A549 (cell line): ENCODE data around the gene CRADD. TPM values are rescaled to one million over a fixed set of nuclear protein-coding genes. Genes with fewer than 3 reads are reported as not detected.

Experiments
- ATAC-seq, 2 experiments: fragments of 200-7000 bp in 1 of 2; fragments of >200 bp in 1 of 2; cut with Nextera tagmentation in 1 of 2; cut with Tn5 transposase in 1 of 2; 3 replicates each; pipeline versions ENCODE4 v1.8.0 to v1.9.1; 2018 to 2020; ENCODE audit warnings: mild to moderate bottlenecking in 1 of 2, moderate library complexity in 1 of 2
- CTCF ChIA-PET: fragments of 300-600 bp; sonication (Branson Sonifier 250); formaldehyde crosslinking; extraction: SDS; loops from one replicate; lab custom pipeline; 2021; ENCODE audit warnings: antibody characterized with exemption, inconsistent platforms; lab: Yijun Ruan, JAX
- POLR2A ChIA-PET: fragments of 350-600 bp; formaldehyde crosslinking; extraction: SDS; loops from one replicate; lab custom pipeline; 2021; ENCODE audit warnings: antibody characterized with exemption, inconsistent platforms; lab: Yijun Ruan, JAX
- DNase-seq, 2 experiments: peaks; one replicate each; pipeline versions ENCODE4 v3.0.0 to v3.0.0-alpha.2; 2011 to 2016; ENCODE audit warnings: low read depth in 1 of 2, low spot score in 1 of 2
- FAIRE-seq: peaks from 2 replicates; lab custom pipeline; 2011; peaks lifted over from hg19 to GRCh38; lab: Jason Lieb, UNC
- H3K27ac ChIP-seq, 2 experiments: fragments of >200 bp; sonication (Bioruptor Twin); formaldehyde crosslinking; 3 replicates each; pipeline ENCODE4 v1.5.1; 2016 to 2017
- H3K4me1 ChIP-seq: fragments of >200 bp; sonication (Bioruptor Twin); formaldehyde crosslinking; 3 replicates; pipeline ENCODE4 v1.6.1; 2016
- H3K4me2 ChIP-seq: fragments of >200 bp; sonication (Bioruptor Twin); formaldehyde crosslinking; 3 replicates; pipeline ENCODE4 v1.6.1; 2016
- H3K4me3 ChIP-seq: fragments of >200 bp; sonication (Bioruptor Twin); formaldehyde crosslinking; 3 replicates; pipeline ENCODE4 v1.5.1; 2016
- H3K9me3 ChIP-seq: fragments of >200 bp; sonication (Bioruptor Twin); formaldehyde crosslinking; 3 replicates; pipeline ENCODE4 v1.6.1; 2016
- BHLHE40 ChIP-seq: IDR thresholded peaks from 2 replicates; pipeline ENCODE4 v1.6.1; 2012; ENCODE audit warnings: low read depth, low read length, inconsistent platforms
- CBX8 ChIP-seq: fragments of 200-600 bp; sonication (generic); IDR thresholded peaks from 2 replicates; pipeline ENCODE4 v1.6.1; 2016
- CHD4 ChIP-seq: fragments of 200-600 bp; sonication (generic); IDR thresholded peaks from 2 replicates; pipeline ENCODE4 v1.6.1; 2016; ENCODE audit warnings: antibody characterized with exemption, mild to moderate bottlenecking, borderline replicate concordance
- CTCF ChIP-seq: fragments of >200 bp; sonication (Bioruptor Twin); formaldehyde crosslinking; IDR thresholded peaks from 3 replicates; pipeline ENCODE4 v1.5.1; 2016
- E2F6 ChIP-seq: IDR thresholded peaks from 2 replicates; pipeline ENCODE4 v1.6.1; 2012; ENCODE audit warnings: low read depth, borderline replicate concordance
- EHMT2 ChIP-seq: fragments of 200-600 bp; sonication (generic); IDR thresholded peaks from 2 replicates; pipeline ENCODE4 v1.6.1; 2016; ENCODE audit warnings: antibody characterized with exemption, low read depth, mild to moderate bottlenecking, moderate library complexity
- FOSB ChIP-seq: fragments of 250-450 bp; sonication (Bioruptor Pico); IDR thresholded peaks from 2 replicates; pipeline ENCODE4 v1.5.0; 2020; ENCODE audit warnings: mild to moderate bottlenecking, moderate library complexity
- FOSL2 ChIP-seq, 2 experiments: fragments of 450-650 bp in 1 of 2; fragments of >200 bp in 1 of 2; sonication (Bioruptor Twin) in 1 of 2; formaldehyde crosslinking; IDR thresholded peaks; 2 replicates each; pipeline versions ENCODE4 v1.5.0 to v1.6.1; 2016 to 2020; ENCODE audit warnings: mild to moderate bottlenecking in 1 of 2, moderate library complexity in 1 of 2
- GATA3 ChIP-seq: IDR thresholded peaks from 2 replicates; pipeline ENCODE4 v1.6.1; 2012; ENCODE audit warnings: borderline replicate concordance
- MYC ChIP-seq: IDR thresholded peaks from 2 replicates; pipeline ENCODE4 v1.6.1; 2012; ENCODE audit warnings: mild to moderate bottlenecking, inconsistent platforms, low read length, improper control_type of control experiment, borderline replicate concordance
- NFE2L2 ChIP-seq: fragments of 150-350 bp; conservative IDR thresholded peaks from 2 replicates; pipeline ENCODE4 v1.6.1; 2014; ENCODE audit warnings: low read length
- RAD21 ChIP-seq, 2 experiments: fragments of >200 bp in 1 of 2; sonication (Bioruptor Twin) in 1 of 2; formaldehyde crosslinking in 1 of 2; IDR thresholded peaks in 1 of 2; conservative IDR thresholded peaks in 1 of 2; 2 replicates in 1 of 2; 3 replicates in 1 of 2; pipeline ENCODE4 v1.6.1; 2012 to 2018; ENCODE audit warnings: inconsistent platforms in 1 of 2
- RCOR1 ChIP-seq: fragments of 150-350 bp; IDR thresholded peaks from 2 replicates; pipeline ENCODE4 v1.6.1; 2014; ENCODE audit warnings: antibody characterized with exemption, low read length, low read depth
- SMC3 ChIP-seq: fragments of >200 bp; sonication (Bioruptor Twin); formaldehyde crosslinking; IDR thresholded peaks from 3 replicates; pipeline ENCODE4 v1.6.1; 2018; ENCODE audit warnings: inconsistent platforms
- TP53 ChIP-seq: fragments of 250-450 bp; sonication (Bioruptor Pico); IDR thresholded peaks from 2 replicates; pipeline ENCODE4 v1.5.0; 2021; ENCODE audit warnings: mild to moderate bottlenecking, moderate library complexity
- USF2 ChIP-seq: fragments of 450-650 bp; IDR thresholded peaks from 2 replicates; pipeline ENCODE4 v1.6.1; 2014; ENCODE audit warnings: antibody characterized with exemption
- ZC3H11A ChIP-seq: fragments of 450-650 bp; IDR thresholded peaks from 2 replicates; pipeline ENCODE4 v1.6.1; 2014; ENCODE audit warnings: antibody characterized with exemption, mild to moderate bottlenecking
- WGBS: methylation state at CpG from one replicate; pipeline ENCODE4 v1.1.6; 2017; ENCODE audit errors: missing lambda C conversion rate; 5-methylcytosine and 5-hydroxymethylcytosine counted together
- polyA plus RNA-seq, 4 experiments: library from polyadenylated mRNA; depleted of rRNA in 3 of 4; stranded (reverse); fragments of >200 nt; fragmentation: RNase III in 1 of 4; extraction: RNeasy Plus Mini Kit Qiagen cat#74134 plus additional on column Dnase treatment in 1 of 4; gene quantifications; 2 replicates in 3 of 4; 3 replicates in 1 of 4; pipeline ENCODE4 v1.2.3, GENCODE V29; 2011 to 2017
- TF ChIP-seq, protein P1 (sequence below): fragments of 200-600 bp; sonication (generic); IDR thresholded peaks from 2 replicates; pipeline ENCODE4 v1.6.1; 2016; ENCODE audit warnings: antibody characterized with exemption, mild to moderate bottlenecking, moderate library complexity
- TF ChIP-seq, protein P2 (sequence below): fragments of 250-450 bp; sonication (Bioruptor Pico); IDR thresholded peaks from 2 replicates; pipeline ENCODE4 v1.5.0; 2021; ENCODE audit warnings: mild to moderate bottlenecking, moderate library complexity, borderline replicate concordance
- TF ChIP-seq, protein P3 (sequence below): fragments of >200 bp; sonication (Bioruptor Twin); formaldehyde crosslinking; IDR thresholded peaks from 3 replicates; pipeline ENCODE4 v1.6.1; 2016
- TF ChIP-seq, protein P4 (sequence below): fragments of 250-450 bp; sonication (Bioruptor Pico); IDR thresholded peaks from 2 replicates; pipeline ENCODE4 v1.5.0; 2020; ENCODE audit warnings: low read depth, mild to moderate bottlenecking, moderate library complexity
- TF ChIP-seq, protein P5 (sequence below): fragments of 150-350 bp; IDR thresholded peaks from 2 replicates; pipeline ENCODE4 v1.6.1; 2014; ENCODE audit warnings: low read depth, mild to moderate bottlenecking, low read length

Gene CRADD
- polyA plus RNA-seq, 2 of the 4 experiments (the other 2 are of a cell fraction), result 13.2 to 23.0 TPM

DNA sequence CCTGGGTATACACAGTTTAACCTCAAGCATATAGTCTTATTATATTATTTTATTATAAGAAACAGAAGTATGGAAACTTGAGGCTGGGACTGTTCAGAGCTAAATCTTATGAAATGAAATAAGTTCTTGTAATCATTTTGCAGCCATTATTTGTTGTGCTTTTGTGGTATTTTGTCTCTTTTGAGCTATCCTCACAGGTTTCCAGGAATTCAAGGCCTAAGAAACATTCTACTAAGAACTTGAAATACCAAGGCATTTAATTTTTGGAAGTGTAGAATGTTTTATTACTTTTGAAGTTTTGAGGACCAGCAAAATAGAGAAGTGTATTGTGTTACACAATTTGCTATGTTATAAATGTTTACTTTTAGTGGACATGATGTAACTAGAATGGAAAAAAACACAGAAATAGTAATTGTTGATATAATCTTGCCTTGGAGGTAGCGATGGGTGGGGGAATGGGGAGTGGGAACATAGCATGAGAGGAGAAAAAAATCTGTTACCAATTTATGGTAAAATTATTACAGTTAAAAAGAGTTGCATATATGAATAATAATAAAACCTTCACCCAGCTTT is 81.7 kb downstream of the CRADD start:
- Histone ChIP-seq H3K4me2 (peak overlapping the region; percentile 65), H3K27ac (peak overlapping the region; percentile 46 to 66; a peak in 5 of 6 replicates), H3K4me1 (peaks cover 28% of the 10 kb centered on the region), H3K4me3 (no peak overlapping the region), H3K9me3 (0 out of 3 replicates have a peak, but pooled peaks cover 2% of the 10 kb centered on the region)
- ChIA-PET POLR2A (no interaction called here), CTCF (interaction anchor here (0.6 to 7.7 kb wide), 7 partner anchors 9 to 343 kb away, joined by 4 to 50 read pairs (median 5); partner anchors contain the start of gene SOCS2)
- TF ChIP-seq RAD21 (conservative IDR thresholded peaks at IDR 0.05 in 1 of 2, IDR thresholded peaks at IDR 0.05 in 1 of 2), result no peak
- no peak for TF ChIP-seq ZC3H11A
- TF ChIP-seq CTCF, result no peak
- TF ChIP-seq FOSL2 (IDR thresholded peaks at IDR 0.05), result no peak
- no peak for TF ChIP-seq FOSL2 (CRISPR knock-in tag; IDR thresholded peaks at IDR 0.05)
- no peak for ATAC-seq
- WGBS, result 81% methylated on average over 1 of the region's 1 CpG
- FAIRE-seq, result no peak
- DNase-seq, result no peak

DNA sequence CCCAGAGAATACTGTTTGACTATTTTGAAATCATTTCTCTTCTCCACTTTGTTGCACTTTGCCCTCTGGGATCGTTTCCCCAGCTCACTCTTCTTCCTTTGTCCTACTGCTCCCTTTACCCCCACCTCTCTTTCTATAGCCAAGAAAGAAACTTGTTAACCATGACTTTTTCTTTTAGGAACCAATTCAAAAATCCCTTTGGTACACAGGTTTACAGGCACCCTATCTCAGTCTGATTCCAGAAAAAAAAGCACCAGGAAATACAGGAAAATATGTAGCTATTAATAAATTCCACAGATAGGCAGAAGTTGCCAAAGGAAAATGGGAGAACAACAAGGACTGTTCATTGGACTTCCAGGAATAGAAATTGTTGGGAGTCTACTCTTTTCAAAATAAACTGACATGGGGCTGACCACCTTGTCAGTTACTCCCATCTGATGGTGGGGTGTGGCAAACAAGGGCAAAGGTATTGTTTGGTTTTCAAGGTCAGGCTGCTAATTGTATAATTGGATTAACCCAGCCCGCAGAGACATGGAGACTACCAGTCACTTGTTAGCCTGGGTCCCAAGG is 82.4 kb downstream of the CRADD start:
- peak in 1 of 2 experiments; percentile 37; a peak in 2 of 6 replicates for ATAC-seq
- ChIA-PET POLR2A (no interaction called here), CTCF (interaction anchor here (0.6 to 7.7 kb wide), 5 partner anchors 10 to 342 kb away, joined by 4 to 50 read pairs (median 7); no protein-coding TSS in a partner anchor)
- WGBS, result 31% methylated on average over 2 of the region's 2 CpGs
- Histone ChIP-seq H3K9me3 (no peaks in the 10 kb centered on the region), H3K4me1 (peaks cover 28% of the 10 kb centered on the region), H3K4me2 (peak overlapping the region; percentile 65), H3K27ac (peak overlapping the region; percentile 46 to 66), H3K4me3 (no peak overlapping the region)
- TF ChIP-seq, protein P1, sequence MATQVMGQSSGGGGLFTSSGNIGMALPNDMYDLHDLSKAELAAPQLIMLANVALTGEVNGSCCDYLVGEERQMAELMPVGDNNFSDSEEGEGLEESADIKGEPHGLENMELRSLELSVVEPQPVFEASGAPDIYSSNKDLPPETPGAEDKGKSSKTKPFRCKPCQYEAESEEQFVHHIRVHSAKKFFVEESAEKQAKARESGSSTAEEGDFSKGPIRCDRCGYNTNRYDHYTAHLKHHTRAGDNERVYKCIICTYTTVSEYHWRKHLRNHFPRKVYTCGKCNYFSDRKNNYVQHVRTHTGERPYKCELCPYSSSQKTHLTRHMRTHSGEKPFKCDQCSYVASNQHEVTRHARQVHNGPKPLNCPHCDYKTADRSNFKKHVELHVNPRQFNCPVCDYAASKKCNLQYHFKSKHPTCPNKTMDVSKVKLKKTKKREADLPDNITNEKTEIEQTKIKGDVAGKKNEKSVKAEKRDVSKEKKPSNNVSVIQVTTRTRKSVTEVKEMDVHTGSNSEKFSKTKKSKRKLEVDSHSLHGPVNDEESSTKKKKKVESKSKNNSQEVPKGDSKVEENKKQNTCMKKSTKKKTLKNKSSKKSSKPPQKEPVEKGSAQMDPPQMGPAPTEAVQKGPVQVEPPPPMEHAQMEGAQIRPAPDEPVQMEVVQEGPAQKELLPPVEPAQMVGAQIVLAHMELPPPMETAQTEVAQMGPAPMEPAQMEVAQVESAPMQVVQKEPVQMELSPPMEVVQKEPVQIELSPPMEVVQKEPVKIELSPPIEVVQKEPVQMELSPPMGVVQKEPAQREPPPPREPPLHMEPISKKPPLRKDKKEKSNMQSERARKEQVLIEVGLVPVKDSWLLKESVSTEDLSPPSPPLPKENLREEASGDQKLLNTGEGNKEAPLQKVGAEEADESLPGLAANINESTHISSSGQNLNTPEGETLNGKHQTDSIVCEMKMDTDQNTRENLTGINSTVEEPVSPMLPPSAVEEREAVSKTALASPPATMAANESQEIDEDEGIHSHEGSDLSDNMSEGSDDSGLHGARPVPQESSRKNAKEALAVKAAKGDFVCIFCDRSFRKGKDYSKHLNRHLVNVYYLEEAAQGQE, result no peak
- TF ChIP-seq MYC (no peak), TP53 (CRISPR knock-in tag) (no peak), E2F6 (no peak), RCOR1 (no peak), FOSB (CRISPR knock-in tag) (no peak), USF2 (no peak), CHD4 (no peak), BHLHE40 (no peak), CBX8 (no peak), GATA3 (no peak), SMC3 (no peak), NFE2L2 (no peak), EHMT2 (no peak)
- TF ChIP-seq, protein P2, sequence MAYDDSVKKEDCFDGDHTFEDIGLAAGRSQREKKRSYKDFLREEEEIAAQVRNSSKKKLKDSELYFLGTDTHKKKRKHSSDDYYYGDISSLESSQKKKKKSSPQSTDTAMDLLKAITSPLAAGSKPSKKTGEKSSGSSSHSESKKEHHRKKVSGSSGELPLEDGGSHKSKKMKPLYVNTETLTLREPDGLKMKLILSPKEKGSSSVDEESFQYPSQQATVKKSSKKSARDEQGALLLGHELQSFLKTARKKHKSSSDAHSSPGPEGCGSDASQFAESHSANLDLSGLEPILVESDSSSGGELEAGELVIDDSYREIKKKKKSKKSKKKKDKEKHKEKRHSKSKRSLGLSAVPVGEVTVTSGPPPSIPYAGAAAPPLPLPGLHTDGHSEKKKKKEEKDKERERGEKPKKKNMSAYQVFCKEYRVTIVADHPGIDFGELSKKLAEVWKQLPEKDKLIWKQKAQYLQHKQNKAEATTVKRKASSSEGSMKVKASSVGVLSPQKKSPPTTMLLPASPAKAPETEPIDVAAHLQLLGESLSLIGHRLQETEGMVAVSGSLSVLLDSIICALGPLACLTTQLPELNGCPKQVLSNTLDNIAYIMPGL (CRISPR knock-in tag), result no peak
- TF ChIP-seq, protein P3, sequence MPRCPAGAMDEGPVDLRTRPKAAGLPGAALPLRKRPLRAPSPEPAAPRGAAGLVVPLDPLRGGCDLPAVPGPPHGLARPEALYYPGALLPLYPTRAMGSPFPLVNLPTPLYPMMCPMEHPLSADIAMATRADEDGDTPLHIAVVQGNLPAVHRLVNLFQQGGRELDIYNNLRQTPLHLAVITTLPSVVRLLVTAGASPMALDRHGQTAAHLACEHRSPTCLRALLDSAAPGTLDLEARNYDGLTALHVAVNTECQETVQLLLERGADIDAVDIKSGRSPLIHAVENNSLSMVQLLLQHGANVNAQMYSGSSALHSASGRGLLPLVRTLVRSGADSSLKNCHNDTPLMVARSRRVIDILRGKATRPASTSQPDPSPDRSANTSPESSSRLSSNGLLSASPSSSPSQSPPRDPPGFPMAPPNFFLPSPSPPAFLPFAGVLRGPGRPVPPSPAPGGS, result no peak
- TF ChIP-seq, protein P4, sequence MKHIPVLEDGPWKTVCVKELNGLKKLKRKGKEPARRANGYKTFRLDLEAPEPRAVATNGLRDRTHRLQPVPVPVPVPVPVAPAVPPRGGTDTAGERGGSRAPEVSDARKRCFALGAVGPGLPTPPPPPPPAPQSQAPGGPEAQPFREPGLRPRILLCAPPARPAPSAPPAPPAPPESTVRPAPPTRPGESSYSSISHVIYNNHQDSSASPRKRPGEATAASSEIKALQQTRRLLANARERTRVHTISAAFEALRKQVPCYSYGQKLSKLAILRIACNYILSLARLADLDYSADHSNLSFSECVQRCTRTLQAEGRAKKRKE (CRISPR knock-in tag), result no peak
- TF ChIP-seq, protein P5, sequence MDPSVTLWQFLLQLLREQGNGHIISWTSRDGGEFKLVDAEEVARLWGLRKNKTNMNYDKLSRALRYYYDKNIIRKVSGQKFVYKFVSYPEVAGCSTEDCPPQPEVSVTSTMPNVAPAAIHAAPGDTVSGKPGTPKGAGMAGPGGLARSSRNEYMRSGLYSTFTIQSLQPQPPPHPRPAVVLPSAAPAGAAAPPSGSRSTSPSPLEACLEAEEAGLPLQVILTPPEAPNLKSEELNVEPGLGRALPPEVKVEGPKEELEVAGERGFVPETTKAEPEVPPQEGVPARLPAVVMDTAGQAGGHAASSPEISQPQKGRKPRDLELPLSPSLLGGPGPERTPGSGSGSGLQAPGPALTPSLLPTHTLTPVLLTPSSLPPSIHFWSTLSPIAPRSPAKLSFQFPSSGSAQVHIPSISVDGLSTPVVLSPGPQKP, result no peak
- no peak for DNase-seq
- FAIRE-seq, result no peak
